T-helper 2 cell treated with Interferon-gamma antibody and Interleukin-4, amounts not matched to agents 5 μg/mL and 100 μg/mL, for 36 hours (primary cell): ENCODE results near the gene GHDC.
"Not testable (repeated sequence)": the region's sequence is repeated elsewhere in the genome, so short reads cannot be mapped to it uniquely, and the experiment has no call there.

Experiments
- DNase-seq: peaks from one replicate; pipeline ENCODE4 v3.0.0; 2021; ENCODE audit warnings: low spot score
- H3K27ac Mint-ChIP-seq: one replicate; pipeline ENCODE4 v1.8.0; 2021; ENCODE audit warnings: mild to moderate bottlenecking, mixed read lengths
- H3K27me3 Mint-ChIP-seq: one replicate; pipeline ENCODE4 v1.8.0; 2021; ENCODE audit warnings: low read depth, mixed read lengths
- H3K36me3 Mint-ChIP-seq: one replicate; pipeline ENCODE4 v1.8.0; 2021; ENCODE audit warnings: low read depth, mixed read lengths
- H3K4me1 Mint-ChIP-seq: one replicate; pipeline ENCODE4 v1.8.0; 2021; ENCODE audit warnings: low read depth, mixed read lengths
- H3K4me3 Mint-ChIP-seq: one replicate; pipeline ENCODE4 v1.8.0; 2022; ENCODE audit warnings: mild to moderate bottlenecking, moderate library complexity, mixed read lengths
- H3K9me3 Mint-ChIP-seq: one replicate; pipeline ENCODE4 v1.8.0; 2021; ENCODE audit warnings: mixed read lengths

GHDC gene

GRCh38 chr17:42167807-42168206 lies 26.5 kb downstream of the GHDC start:
- Mint-ChIP-seq H3K27me3 (no peaks in the 10 kb centered on the region), H3K36me3 (no peaks in the 10 kb centered on the region), H3K27ac (no peak overlapping the region), H3K4me1 (peaks cover 1% of the 10 kb centered on the region), H3K9me3 (no peaks in the 10 kb centered on the region), H3K4me3 (no peak overlapping the region)
- no peak for DNase-seq

GRCh38 chr17:42166196-42166763 lies 28.0 kb downstream of the GHDC start:
- Mint-ChIP-seq H3K27ac (no peak overlapping the region), H3K9me3 (no peaks in the 10 kb centered on the region), H3K4me3 (no peak overlapping the region), H3K4me1 (peaks cover 1% of the 10 kb centered on the region), H3K36me3 (no peaks in the 10 kb centered on the region), H3K27me3 (no peaks in the 10 kb centered on the region)
- no peak for DNase-seq

GRCh38 chr17:42165751-42166150 lies 28.5 kb downstream of the GHDC start:
- no peak overlapping the region for H3K4me3 Mint-ChIP-seq
- H3K4me1 Mint-ChIP-seq, result peaks cover 1% of the 10 kb centered on the region
- H3K27me3 Mint-ChIP-seq, result no peaks in the 10 kb centered on the region
- no peak overlapping the region for H3K27ac Mint-ChIP-seq
- H3K9me3 Mint-ChIP-seq, result no peaks in the 10 kb centered on the region
- no peaks in the 10 kb centered on the region for H3K36me3 Mint-ChIP-seq
- DNase-seq, result no peak

GRCh38 chr17:42163696-42164407 lies 30.4 kb downstream of the GHDC start:
- no peaks in the 10 kb centered on the region for H3K9me3 Mint-ChIP-seq
- H3K4me3 Mint-ChIP-seq, result no peak overlapping the region
- no peak overlapping the region for H3K27ac Mint-ChIP-seq
- H3K27me3 Mint-ChIP-seq, result no peaks in the 10 kb centered on the region
- H3K4me1 Mint-ChIP-seq, result peaks cover 1% of the 10 kb centered on the region
- no peaks in the 10 kb centered on the region for H3K36me3 Mint-ChIP-seq
- DNase-seq, result no peak

GRCh38 chr17:42163113-42163512 lies 31.2 kb downstream of the GHDC start:
- Mint-ChIP-seq H3K9me3 (no peaks in the 10 kb centered on the region), H3K27me3 (no peaks in the 10 kb centered on the region), H3K36me3 (no peaks in the 10 kb centered on the region), H3K4me1 (peaks cover 1% of the 10 kb centered on the region), H3K27ac (peak overlapping the region; percentile 43), H3K4me3 (no peak overlapping the region)
- peak; percentile 33 for DNase-seq

GRCh38 chr17:42160531-42160910 lies 33.8 kb downstream of the GHDC start:
- DNase-seq, result no peak
- Mint-ChIP-seq H3K27me3 (no peaks in the 10 kb centered on the region), H3K9me3 (no peaks in the 10 kb centered on the region), H3K4me1 (peaks cover 5% of the 10 kb centered on the region), H3K27ac (no peak overlapping the region), H3K4me3 (no peak overlapping the region), H3K36me3 (no peaks in the 10 kb centered on the region)

- no peaks in the 10 kb centered on the region for H3K9me3 Mint-ChIP-seq
- DNase-seq, result no peak
- H3K4me3 Mint-ChIP-seq, result no peak overlapping the region
- H3K36me3 Mint-ChIP-seq, result no peaks in the 10 kb centered on the region
- peaks cover 5% of the 10 kb centered on the region for H3K4me1 Mint-ChIP-seq
- H3K27ac Mint-ChIP-seq, result no peak overlapping the region
- no peaks in the 10 kb centered on the region for H3K27me3 Mint-ChIP-seq
Observed at GRCh38 chr17:42159796-42160530, 34.3 kb downstream of the GHDC start.

GRCh38 chr17:42155614-42156045 lies 38.7 kb downstream of the GHDC start:
- Mint-ChIP-seq H3K27me3 (no peaks in the 10 kb centered on the region), H3K9me3 (no peaks in the 10 kb centered on the region), H3K27ac (peak overlapping the region; percentile 73), H3K4me1 (peaks cover 19% of the 10 kb centered on the region), H3K36me3 (peaks cover 8% of the 10 kb centered on the region), H3K4me3 (peak overlapping the region; percentile 85)
- DNase-seq, result no peak

- no peak for DNase-seq
- Mint-ChIP-seq H3K9me3 (no peaks in the 10 kb centered on the region), H3K27ac (peak overlapping the region; percentile 73), H3K27me3 (no peaks in the 10 kb centered on the region), H3K4me3 (peak overlapping the region; percentile 85), H3K4me1 (peaks cover 19% of the 10 kb centered on the region), H3K36me3 (peaks cover 8% of the 10 kb centered on the region)
Observed at GRCh38 chr17:42153919-42154742, 40.2 kb downstream of the GHDC start.

GRCh38 chr17:42146911-42147607 lies 47.2 kb downstream of the GHDC start:
- Mint-ChIP-seq H3K4me1 (peaks cover 6% of the 10 kb centered on the region), H3K27ac (no peak overlapping the region), H3K9me3 (no peaks in the 10 kb centered on the region), H3K36me3 (peaks cover 7% of the 10 kb centered on the region), H3K27me3 (no peaks in the 10 kb centered on the region), H3K4me3 (no peak overlapping the region)
- no peak for DNase-seq

- H3K36me3 Mint-ChIP-seq, result peaks cover 18% of the 10 kb centered on the region
- H3K4me3 Mint-ChIP-seq, H3K27ac Mint-ChIP-seq, H3K4me1 Mint-ChIP-seq, DNase-seq, H3K27me3 Mint-ChIP-seq, H3K9me3 Mint-ChIP-seq: not testable (repeated sequence)
Observed at GRCh38 chr17:42143138-42143537, 51.2 kb downstream of the GHDC start.

- no peak overlapping the region for H3K27ac Mint-ChIP-seq
- H3K36me3 Mint-ChIP-seq, result peaks cover 18% of the 10 kb centered on the region
- H3K4me1 Mint-ChIP-seq, result peaks cover 4% of the 10 kb centered on the region
- DNase-seq, result no peak
- no peaks in the 10 kb centered on the region for H3K27me3 Mint-ChIP-seq
- H3K4me3 Mint-ChIP-seq, result no peak overlapping the region
- H3K9me3 Mint-ChIP-seq, result no peaks in the 10 kb centered on the region
Observed at GRCh38 chr17:42142371-42142896, 51.9 kb downstream of the GHDC start.

GRCh38 chr17:42141382-42141781 lies 52.9 kb downstream of the GHDC start:
- Mint-ChIP-seq H3K4me1 (peaks cover 2% of the 10 kb centered on the region), H3K4me3 (no peak overlapping the region), H3K27me3 (no peaks in the 10 kb centered on the region), H3K9me3 (no peaks in the 10 kb centered on the region), H3K27ac (no peak overlapping the region), H3K36me3 (peaks cover 17% of the 10 kb centered on the region)
- no peak for DNase-seq
